Measurements from ENCODE around the gene LRRN2.

DNA sequence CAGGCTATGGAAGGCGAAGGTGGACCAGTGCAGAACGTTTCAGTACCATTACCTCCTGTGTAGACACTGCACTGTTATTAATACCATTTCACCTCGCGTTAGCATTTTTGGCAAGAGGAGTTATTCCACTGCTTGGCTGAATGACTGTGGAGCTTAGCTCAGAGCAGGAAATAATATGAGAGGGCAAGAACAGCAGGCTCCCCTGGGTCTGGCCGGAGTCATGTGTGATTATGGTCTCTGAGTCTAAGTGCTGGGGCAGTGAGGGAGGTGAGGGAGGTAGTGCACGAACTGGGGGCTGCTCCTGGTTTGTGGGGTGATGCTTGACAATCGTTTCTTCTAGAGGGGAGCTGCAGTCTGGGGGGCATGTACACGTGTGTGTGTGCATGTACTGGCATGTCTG is 86.4 kb downstream of the LRRN2 start:
- no peak for TF ChIP-seq POLR2AphosphoS5 (IDR thresholded peaks at IDR 0.05)
- no peak for TF ChIP-seq POLR2A (IDR thresholded peaks at IDR 0.05)
- TF ChIP-seq, protein P1, sequence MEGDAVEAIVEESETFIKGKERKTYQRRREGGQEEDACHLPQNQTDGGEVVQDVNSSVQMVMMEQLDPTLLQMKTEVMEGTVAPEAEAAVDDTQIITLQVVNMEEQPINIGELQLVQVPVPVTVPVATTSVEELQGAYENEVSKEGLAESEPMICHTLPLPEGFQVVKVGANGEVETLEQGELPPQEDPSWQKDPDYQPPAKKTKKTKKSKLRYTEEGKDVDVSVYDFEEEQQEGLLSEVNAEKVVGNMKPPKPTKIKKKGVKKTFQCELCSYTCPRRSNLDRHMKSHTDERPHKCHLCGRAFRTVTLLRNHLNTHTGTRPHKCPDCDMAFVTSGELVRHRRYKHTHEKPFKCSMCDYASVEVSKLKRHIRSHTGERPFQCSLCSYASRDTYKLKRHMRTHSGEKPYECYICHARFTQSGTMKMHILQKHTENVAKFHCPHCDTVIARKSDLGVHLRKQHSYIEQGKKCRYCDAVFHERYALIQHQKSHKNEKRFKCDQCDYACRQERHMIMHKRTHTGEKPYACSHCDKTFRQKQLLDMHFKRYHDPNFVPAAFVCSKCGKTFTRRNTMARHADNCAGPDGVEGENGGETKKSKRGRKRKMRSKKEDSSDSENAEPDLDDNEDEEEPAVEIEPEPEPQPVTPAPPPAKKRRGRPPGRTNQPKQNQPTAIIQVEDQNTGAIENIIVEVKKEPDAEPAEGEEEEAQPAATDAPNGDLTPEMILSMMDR (IDR thresholded peaks at IDR 0.05) = no peak

Measured in sigmoid colon (tissue), 4 donors.